NAMALWA (cell line): Measurements from ENCODE around the gene KCNE2.
"Not testable (repeated sequence)": the region's sequence is repeated elsewhere in the genome, so short reads cannot be mapped to it uniquely, and the experiment has no call there.

Experiments
- DNase-seq: peaks from one replicate; pipeline ENCODE4 v3.0.0-alpha.2; 2015; ENCODE audit warnings: low spot score

Gene KCNE2

GRCh38 chr21:34353182-34353581, 10.6 kb upstream of the KCNE2 start:
- DNase-seq = no peak

GRCh38 chr21:34354836-34355235, 9.0 kb upstream of the KCNE2 start:
- no peak for DNase-seq

DNA sequence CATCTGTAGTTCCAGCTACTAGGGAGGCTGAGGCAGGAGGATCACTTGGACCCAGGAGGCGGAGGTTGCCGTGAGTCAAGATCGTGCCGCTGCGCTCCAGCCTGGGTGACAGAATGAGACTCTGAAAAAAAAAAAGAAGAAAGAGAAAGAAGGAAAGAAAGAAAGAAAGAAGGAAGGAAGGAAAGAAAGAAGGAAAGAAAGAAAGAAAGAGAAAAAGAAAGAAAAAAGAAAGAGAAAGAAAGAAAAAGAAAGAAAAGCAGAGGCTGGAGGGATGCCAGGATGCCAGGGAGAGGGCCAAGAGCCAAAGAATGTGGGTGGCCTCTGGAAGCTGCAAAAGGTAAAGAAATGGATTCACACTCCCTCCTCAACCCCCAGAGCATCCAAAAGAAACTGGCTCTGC, 8.2 kb upstream of the KCNE2 start:
- DNase-seq = no peak

DNA sequence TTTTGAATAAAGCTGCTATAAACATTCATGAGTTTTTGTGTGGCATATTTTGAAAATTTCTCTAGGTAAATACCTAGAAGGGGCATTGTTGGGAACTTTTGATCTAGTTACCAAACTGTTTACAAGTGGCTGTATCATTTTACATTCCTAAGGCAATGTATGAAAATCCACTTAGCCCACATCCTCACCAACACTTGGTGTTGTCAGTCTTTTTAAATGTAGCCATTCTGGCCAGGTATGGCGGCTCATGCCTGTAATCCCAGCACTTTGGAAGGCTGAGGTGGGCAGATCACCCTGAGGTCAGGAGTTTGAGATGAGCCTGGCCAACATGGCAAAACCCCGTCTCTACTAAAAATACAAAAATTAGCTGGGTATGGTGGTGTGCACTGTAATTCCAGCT, 5.9 kb upstream of the KCNE2 start:
- DNase-seq = no peak

- DNase-seq = no peak
Observed at GRCh38 chr21:34358866-34359265, 4.9 kb upstream of the KCNE2 start.

DNA sequence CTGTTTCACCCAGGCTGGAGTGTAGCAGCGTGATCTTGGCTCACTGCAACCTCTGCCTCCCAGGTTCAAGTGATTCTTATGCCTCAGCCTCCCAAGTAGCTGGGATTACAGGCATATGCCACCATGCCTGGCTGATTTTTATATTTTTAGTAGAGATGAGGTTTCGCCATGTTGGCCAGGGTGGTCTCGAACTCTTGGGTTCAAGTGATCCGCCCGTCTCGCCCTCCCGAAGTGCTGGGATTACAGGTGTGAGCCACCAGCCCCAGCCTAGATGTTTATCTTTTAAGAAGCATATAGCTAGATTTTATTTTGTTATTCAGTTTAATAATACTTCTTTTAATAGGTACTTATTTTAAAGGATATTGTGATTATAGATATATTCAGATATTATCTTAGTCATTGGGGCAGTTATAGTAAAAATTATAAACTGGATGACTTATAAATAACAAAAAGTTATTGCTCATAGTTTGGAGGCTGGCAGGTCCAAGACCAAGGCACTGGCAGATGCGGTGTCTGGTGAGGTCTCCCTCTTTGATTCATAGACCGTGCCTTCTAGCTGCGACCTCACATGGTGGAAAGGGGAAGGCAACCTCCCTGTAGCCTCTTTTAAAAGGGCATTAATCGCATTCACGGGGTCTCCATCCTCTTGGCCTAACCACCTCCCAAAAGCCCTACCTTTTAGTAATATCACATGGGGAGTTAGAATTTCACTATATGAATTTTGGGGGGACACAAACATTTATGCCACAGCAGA, 3.1 kb upstream of the KCNE2 start:
- peak; percentile 11 for DNase-seq

GRCh38 chr21:34362136-34362444, 1.7 kb upstream of the KCNE2 start:
- no peak for DNase-seq

DNA sequence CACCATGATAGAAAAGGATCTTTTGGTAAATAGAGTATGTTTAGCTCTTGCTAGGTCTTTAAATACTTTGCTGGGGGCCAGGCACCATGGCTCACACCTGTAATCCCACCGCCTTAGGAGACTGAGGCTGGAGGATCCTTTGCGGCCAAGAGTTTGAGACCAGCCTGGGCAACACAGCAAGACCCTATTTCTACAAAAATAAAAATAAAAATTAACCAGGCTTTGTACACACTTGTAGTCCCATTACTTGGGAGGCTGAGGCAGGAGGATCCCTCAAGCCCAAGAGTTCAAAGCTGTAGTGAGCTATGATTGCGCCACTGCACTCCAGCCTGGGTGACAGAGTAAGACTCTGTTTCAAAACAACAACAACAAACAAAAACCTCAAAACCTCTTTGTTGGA, 1.1 kb upstream of the KCNE2 start:
- no peak for DNase-seq

DNA sequence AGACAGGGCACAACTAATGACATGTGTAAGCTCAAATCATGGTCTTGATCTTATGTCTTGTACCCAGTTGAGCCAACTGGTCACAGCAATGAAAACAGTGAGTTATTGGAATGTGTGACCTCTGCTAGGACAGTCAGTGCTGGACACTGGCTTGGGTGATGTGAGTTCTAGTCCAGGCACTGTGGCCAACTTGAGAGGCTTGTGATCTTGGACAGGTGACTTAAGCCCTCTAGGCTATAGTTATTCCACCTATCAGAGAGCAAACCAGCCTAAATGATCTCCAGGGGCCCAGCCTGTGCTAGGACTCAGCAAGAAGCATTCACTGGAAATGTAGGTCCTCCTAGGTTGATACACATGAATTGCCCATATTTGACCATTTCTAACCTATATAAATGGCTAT, 1.1 kb downstream of the KCNE2 start:
- DNase-seq = no peak

- DNase-seq = no peak
Observed at GRCh38 chr21:34365809-34366208, 2.0 kb downstream of the KCNE2 start.

- peak; percentile 80 for DNase-seq
Observed at GRCh38 chr21:34367320-34367935, 3.6 kb downstream of the KCNE2 start.

DNA sequence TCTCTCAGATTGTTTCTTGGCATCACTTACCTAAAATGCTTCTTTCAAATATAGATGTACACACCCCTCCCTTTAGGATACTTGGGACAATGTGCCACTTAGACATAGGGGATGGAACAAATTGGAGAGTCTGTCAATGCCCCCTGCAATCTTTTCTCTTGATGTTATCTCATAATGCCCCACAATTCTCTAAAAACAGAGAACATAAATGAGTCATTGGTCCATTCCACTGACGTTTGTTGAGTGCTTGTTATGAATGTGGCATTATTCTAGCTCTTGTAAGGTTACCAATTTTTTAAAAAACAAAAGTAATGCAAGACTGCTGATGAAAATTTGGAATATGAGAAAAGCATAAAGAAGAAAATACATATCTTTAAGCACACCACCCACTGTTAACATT, 5.9 kb downstream of the KCNE2 start:
- DNase-seq = no peak

DNA sequence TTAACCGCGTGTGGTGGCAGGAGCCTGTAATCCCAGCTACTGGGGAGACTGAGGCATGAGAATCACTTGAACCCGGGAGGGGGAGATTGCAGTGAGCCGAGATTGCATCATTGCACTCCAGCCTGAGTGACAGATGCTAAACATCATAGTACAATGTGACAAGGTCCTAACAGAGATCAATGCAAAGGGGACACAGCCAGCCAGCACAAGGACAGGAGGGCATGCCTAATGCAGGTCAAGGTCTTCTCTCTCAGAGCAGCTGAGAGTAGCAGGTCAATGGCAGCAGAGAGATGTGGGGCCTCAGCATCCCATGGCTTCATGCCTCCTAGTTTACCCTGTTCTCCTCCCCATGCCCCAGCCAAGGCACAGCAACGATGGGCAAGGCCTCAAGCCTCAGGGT, 8.5 kb downstream of the KCNE2 start:
- DNase-seq = no peak

DNA sequence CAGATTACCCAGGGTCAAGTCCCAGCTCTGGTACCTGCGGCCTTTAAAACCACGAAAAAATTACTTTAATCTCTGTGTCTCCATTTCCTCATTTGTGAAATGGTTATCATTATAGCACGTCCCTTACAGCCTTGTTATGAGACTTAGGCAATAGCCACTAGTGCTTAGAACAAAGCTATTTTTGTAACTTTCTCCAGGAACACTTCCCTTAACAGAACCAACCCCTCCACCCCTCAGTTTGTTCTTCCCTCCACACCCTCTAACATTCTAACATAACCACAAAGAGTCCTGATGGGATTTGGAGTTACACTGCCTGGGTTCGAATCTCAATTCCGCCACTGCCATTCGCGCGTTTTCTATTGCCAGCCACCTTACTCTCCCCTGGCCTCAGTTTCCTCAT, 10.7 kb downstream of the KCNE2 start:
- DNase-seq = not testable (repeated sequence)

- not testable (repeated sequence) for DNase-seq
Observed at GRCh38 chr21:34374940-34375618, 11.3 kb downstream of the KCNE2 start, which contains the start of gene SMIM11. TSS of gene SMIM11 (plus strand) at chr21:34375507. CDS start at chr21:34379505, 3,998 bp downstream.

DNA sequence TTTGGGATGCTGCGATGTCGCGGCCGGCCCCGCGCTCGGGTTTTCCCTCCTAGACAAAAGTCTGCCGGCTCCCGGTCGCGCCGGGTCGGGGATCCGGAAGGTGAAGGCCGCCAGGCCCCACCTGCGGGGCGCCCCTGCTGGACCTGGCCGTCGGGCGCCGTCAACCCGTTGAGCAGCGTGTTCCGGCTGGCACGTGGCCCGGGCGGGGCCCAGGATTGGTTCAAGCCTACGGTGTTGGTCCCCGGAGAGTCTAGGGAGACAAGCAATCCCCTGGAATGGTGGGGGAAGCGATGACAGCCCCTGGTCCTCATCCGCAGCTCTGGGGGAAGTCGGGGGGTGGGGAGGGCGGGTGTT, 11.8 kb downstream of the KCNE2 start:
- not testable (repeated sequence) for DNase-seq

DNA sequence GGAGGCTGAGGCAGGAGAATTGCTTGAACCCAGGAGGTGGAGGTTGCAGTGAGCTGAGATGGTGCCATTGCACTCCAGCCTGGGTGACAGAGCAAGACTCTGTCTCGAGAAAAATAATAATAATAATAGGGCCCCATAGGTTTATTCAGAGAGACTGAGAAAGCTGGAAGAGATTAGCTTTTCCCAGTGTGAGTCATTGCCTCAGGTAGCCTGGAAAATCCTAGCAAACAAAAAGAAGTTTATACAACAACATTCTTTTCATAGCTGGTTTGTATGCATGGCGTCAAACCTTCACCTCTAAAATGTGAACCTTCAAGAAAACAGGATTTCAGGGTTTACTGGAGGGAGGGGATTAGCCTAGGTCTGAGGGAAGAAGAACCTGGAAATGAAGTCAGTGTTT, 19.3 kb downstream of the KCNE2 start:
- DNase-seq = not testable (repeated sequence)

DNA sequence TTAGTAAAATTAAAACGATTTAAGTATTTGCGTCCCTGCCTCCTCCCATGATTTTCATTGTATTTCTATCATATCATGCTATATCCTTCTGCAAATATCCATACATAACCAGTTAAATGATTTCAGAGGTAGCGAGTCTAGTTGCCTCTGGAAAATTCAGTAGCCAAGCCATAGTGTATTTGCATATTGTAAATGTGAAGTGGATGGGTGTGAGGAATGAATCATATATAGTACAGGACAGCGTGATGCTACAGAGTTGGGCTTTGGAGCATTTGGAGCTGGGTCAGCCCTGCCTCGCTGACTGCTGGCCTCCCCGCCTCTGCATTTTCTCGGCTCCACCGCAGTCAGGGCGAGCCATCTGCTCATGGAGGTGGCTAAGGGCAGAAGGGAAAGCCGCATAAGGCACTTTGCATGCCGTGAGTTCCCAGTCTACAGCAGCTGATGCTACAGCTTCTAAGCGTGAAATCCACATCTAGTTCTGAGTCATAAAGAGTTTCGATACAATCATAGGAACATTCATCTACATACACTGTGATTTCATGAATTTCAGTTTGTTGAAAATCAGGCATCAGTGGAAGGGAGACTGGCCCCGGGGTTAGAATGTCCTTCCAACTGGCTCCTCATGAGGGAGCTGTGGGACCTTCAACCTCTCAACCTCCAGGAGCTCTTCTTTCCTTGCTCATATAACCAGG, 20.1 kb downstream of the KCNE2 start:
- not testable (repeated sequence) for DNase-seq

- DNase-seq = not testable (repeated sequence)
Observed at GRCh38 chr21:34400522-34400921, 36.7 kb downstream of the KCNE2 start.

DNA sequence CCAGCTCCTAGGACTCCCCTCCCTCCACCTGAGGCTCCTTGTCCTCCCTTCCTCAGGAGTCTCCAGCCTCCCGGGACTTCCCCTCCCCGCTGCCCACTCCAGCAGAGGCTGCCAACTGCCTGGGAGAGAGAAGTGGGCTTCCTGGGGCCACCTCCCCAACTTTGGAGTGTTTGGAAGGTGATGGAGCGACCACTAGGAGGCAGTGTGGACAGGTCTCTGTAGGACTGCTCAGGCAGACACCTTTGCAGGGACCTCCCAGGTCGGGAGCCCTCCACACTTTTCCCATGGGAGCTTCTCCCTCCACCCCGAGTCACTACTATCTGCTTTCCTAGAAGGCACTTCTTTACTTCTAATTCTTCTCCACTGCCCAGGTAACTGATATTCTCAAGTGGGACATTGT, 40.9 kb downstream of the KCNE2 start:
- DNase-seq = not testable (repeated sequence)

DNA sequence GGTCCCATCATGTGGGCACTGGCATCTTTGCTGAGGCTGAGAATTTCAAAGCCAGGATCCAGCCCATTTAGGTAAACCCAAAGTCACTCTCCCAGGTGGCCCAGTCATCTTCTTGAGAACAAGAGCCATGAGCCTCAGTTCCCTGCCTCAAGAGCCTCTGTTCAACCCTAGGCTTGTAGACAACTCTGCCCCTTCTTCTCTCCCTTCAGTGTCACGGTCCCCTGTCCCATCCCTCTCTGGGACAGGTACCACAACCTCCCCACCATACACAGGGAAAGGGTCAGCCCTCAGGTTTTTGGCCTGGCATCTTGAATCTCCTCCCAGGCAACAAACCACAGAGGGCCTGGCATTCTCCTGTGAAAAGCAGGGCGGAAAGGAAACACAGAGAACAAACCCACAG, 41.9 kb downstream of the KCNE2 start:
- DNase-seq = not testable (repeated sequence)

DNA sequence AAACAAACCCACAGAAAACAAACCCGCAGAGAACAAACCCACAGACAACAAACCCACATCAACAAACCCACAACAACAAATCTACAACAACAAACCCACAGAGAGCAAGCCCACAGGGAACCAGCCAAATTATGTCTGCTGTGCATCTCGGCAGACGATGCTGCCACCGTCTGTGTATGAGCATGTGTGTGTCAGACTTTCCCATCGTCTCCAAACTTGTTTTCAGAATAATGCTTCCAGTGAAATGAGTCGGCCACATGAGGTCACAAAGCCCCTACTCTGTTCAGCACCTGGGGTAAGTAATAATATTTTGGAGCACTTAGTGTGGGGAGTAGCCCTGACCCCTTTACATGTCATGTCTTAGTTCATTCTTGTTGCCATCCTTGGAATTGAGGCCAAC, 42.3 kb downstream of the KCNE2 start:
- DNase-seq = not testable (repeated sequence)

- not testable (repeated sequence) for DNase-seq
Observed at GRCh38 chr21:34406676-34407075, 42.9 kb downstream of the KCNE2 start.
